ENCODE measurements around the gene ITGA1.

ITGA1 gene

DNA sequence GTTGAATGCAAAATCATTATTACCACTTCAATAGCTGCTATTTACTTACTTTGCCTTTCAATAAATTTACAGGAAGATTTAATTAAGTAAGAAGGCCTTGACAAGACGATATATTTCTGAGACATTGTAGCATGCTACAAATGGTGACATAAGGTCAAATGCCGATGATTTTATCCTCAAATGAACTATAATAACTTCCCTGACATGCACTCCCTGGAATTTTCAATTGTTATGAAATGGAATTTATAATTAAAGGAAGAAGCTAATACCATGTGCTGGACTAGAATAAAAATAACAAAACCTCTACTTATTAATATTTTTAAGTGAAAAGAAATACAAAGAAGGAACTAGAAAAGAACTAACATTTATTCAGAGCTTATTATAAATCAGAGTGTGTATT lies 30.2 kb upstream of the ITGA1 start:
- Histone ChIP-seq H3K27ac (ENCODE audit: low read length) (no peak overlapping the region), H3K36me3 (ENCODE audit: insufficient read depth, low read depth, low read length) (no peaks in the 10 kb centered on the region), H3K4me1 (ENCODE audit: insufficient read depth, low read length) (no peaks in the 10 kb centered on the region), H3K27me3 (ENCODE audit: insufficient read depth, low read length) (no peaks in the 10 kb centered on the region), H3K4me3 (ENCODE audit: low read length) (no peak overlapping the region), H3K9me3 (ENCODE audit: insufficient read depth, low read depth, low read length) (no peaks in the 10 kb centered on the region), H3K9ac (ENCODE audit: low read depth, low read length) (no peak overlapping the region)

DNA sequence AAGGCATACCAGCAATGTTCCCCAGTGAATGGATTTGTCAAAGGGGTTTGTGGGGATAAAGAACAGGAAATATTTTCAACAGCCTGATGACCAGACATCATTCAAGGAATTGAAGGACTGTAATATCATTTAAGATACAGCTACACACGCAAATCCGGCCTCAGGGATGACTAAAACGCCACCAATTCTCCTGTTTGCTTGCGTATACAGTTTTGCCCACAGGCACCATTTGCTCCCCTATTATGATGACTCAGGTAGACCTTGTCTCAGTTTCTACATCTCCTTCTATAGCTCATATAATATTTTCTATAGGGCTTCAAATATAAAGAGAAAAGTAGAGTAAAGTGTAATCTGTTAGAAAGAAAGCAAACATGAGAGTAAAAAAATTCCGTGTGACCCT lies 29.7 kb upstream of the ITGA1 start:
- no peak overlapping the region for H3K9ac ChIP-seq (ENCODE audit: low read depth, low read length)
- H3K27me3 ChIP-seq (ENCODE audit: insufficient read depth, low read length), result no peaks in the 10 kb centered on the region
- H3K27ac ChIP-seq (ENCODE audit: low read length), result no peak overlapping the region
- H3K36me3 ChIP-seq (ENCODE audit: insufficient read depth, low read depth, low read length), result no peaks in the 10 kb centered on the region
- no peaks in the 10 kb centered on the region for H3K9me3 ChIP-seq (ENCODE audit: insufficient read depth, low read depth, low read length)
- H3K4me3 ChIP-seq (ENCODE audit: low read length), result no peak overlapping the region
- H3K4me1 ChIP-seq (ENCODE audit: insufficient read depth, low read length), result no peaks in the 10 kb centered on the region

DNA sequence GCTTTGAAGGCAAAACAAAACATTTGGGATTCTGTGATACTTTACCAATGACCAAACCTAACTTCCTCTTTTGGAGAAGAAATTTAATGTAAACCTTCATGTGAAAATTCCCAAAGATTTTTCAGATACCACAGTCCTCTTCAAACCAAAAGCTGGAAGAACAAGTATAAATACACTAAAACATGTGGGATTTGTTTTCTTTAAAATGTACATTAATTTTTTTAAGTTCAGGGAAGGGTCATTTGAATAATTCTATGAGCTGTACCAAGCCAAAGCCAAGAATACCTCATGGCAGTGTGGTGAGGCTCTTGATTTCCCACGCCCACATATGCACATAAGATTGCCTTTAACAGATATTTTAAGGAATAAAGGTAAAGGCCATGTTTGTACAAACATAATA lies 28.4 kb upstream of the ITGA1 start:
- Histone ChIP-seq H3K4me3 (ENCODE audit: low read length) (no peak overlapping the region), H3K9ac (ENCODE audit: low read depth, low read length) (no peak overlapping the region), H3K27ac (ENCODE audit: low read length) (no peak overlapping the region), H3K36me3 (ENCODE audit: insufficient read depth, low read depth, low read length) (no peaks in the 10 kb centered on the region), H3K27me3 (ENCODE audit: insufficient read depth, low read length) (no peaks in the 10 kb centered on the region), H3K4me1 (ENCODE audit: insufficient read depth, low read length) (no peaks in the 10 kb centered on the region), H3K9me3 (ENCODE audit: insufficient read depth, low read depth, low read length) (no peaks in the 10 kb centered on the region)

DNA sequence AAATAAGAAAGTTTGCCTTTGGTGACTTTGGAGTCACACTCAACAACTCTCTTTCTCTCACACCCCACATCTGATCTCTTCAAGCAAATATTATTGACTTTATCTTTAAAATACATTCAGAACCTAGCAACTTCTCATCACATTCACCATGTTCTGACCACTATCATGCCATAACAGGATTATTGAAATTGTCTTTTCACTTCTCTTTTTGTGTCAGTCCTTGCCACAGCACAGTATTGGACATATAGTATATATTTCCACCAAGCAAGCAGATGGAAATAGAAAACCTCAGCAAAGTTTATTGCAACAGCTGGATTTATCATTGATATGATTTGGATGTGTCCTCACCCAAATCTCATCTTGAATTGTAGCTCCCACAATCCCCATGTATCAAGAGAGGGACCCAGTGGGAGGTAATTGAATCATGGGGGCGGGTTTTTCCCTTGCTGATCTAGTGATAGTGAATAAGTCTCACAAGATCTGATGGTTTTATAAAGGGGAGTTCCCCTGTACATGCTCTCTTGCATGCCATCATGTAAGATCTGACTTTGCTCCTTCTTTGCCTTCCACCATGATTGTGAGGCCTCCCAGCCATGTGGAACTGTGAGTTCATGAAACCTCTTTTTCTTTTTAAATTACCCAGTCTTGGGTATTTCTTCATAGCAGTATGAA lies 26.9 kb upstream of the ITGA1 start:
- Histone ChIP-seq H3K27me3 (ENCODE audit: insufficient read depth, low read length) (no peaks in the 10 kb centered on the region), H3K9me3 (ENCODE audit: insufficient read depth, low read depth, low read length) (no peaks in the 10 kb centered on the region), H3K36me3 (ENCODE audit: insufficient read depth, low read depth, low read length) (no peaks in the 10 kb centered on the region), H3K4me3 (ENCODE audit: low read length) (no peak overlapping the region), H3K4me1 (ENCODE audit: insufficient read depth, low read length) (no peaks in the 10 kb centered on the region), H3K9ac (ENCODE audit: low read depth, low read length) (no peak overlapping the region), H3K27ac (ENCODE audit: low read length) (no peak overlapping the region)

DNA sequence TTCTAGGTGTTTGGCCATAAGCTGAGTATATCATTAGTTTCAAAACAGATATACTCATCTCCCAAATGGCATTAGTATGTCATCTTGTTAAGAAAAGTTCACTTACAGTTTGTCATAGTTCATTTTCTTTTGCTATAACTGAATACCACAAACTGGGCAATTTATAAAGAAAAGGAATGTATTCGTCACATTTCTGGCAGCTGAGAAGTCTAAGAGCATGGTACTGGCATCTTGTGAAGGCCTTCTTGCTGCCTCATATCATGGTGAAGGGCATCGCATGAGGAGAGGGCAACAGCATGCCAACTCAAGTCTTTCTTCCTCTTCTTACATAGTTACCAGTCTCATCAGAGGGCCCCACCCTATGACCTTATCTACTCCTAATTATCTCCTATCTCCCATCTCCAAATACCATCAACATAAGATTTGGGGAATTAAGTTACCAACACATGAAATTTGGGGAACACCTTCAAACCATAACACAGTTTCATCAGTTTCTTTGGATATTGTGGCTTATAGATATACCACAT lies 20.4 kb upstream of the ITGA1 start:
- Histone ChIP-seq H3K4me1 (ENCODE audit: insufficient read depth, low read length) (no peaks in the 10 kb centered on the region), H3K9ac (ENCODE audit: low read depth, low read length) (no peak overlapping the region), H3K27ac (ENCODE audit: low read length) (no peak overlapping the region), H3K27me3 (ENCODE audit: insufficient read depth, low read length) (no peaks in the 10 kb centered on the region), H3K36me3 (ENCODE audit: insufficient read depth, low read depth, low read length) (no peaks in the 10 kb centered on the region), H3K4me3 (ENCODE audit: low read length) (no peak overlapping the region), H3K9me3 (ENCODE audit: insufficient read depth, low read depth, low read length) (no peaks in the 10 kb centered on the region)

DNA sequence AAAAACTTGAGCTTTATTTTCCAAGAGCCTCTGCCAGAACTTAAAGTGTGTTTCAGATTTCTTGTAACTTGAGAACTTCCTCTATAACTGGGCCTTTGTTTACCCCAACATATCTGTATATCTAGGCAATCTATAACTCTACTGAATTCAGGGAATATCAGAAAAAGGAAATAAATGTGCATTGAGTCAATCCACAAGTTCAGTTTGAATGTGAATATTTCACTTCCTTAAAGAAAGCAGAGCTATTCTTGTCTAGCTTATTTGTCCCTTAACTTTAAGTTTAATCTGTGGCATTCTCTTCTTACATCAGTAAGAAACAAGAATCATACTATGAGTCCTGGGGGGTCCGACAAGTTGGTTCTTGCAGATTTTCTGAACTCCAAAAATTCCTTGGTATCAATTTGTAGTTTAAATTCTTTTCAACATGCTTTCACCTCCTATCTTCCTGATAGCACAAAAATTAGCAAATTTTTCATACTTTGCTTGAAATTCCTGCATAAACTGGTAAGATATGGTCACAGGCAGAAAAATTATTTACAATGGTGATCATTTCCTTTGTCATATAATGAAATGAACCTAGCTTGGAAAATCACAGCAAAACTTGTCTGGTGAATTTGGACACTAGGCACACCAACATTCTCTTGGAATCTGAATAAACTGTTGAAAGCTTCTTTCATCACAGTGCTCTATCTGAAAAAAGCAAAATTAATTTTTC lies 19.8 kb upstream of the ITGA1 start:
- H3K9ac ChIP-seq (ENCODE audit: low read depth, low read length), result no peak overlapping the region
- no peaks in the 10 kb centered on the region for H3K4me1 ChIP-seq (ENCODE audit: insufficient read depth, low read length)
- H3K27ac ChIP-seq (ENCODE audit: low read length), result no peak overlapping the region
- no peak overlapping the region for H3K4me3 ChIP-seq (ENCODE audit: low read length)
- no peaks in the 10 kb centered on the region for H3K27me3 ChIP-seq (ENCODE audit: insufficient read depth, low read length)
- H3K9me3 ChIP-seq (ENCODE audit: insufficient read depth, low read depth, low read length), result no peaks in the 10 kb centered on the region
- H3K36me3 ChIP-seq (ENCODE audit: insufficient read depth, low read depth, low read length), result no peaks in the 10 kb centered on the region

DNA sequence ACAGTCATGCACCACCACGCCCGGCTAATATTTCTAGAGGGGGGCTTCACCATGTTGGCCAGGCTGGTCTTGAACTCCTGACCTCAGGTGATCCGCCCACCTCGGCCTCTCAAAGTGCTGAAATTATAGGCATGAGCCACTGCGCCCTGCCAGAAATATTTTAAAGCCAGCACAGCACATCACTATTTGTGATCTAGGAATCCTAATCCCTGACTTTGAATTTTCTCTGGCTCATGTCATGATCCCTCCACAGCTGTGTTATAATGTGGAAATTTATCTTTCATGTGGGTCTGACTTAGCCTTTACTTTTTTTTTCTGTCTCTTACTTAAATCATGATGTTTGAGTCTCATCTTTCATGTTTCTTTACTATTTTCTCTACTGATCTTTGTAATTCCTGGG lies 18.7 kb upstream of the ITGA1 start:
- H3K27ac ChIP-seq (ENCODE audit: low read length), result no peak overlapping the region
- H3K36me3 ChIP-seq (ENCODE audit: insufficient read depth, low read depth, low read length), result no peaks in the 10 kb centered on the region
- no peaks in the 10 kb centered on the region for H3K9me3 ChIP-seq (ENCODE audit: insufficient read depth, low read depth, low read length)
- peaks cover 5% of the 10 kb centered on the region; the same call in 1 of the 2 replicates for H3K4me1 ChIP-seq (ENCODE audit: insufficient read depth, low read length)
- H3K27me3 ChIP-seq (ENCODE audit: insufficient read depth, low read length), result no peaks in the 10 kb centered on the region
- no peak overlapping the region for H3K4me3 ChIP-seq (ENCODE audit: low read length)
- no peak overlapping the region for H3K9ac ChIP-seq (ENCODE audit: low read depth, low read length)

- Histone ChIP-seq H3K4me3 (ENCODE audit: low read length) (no peak overlapping the region), H3K36me3 (ENCODE audit: insufficient read depth, low read depth, low read length) (no peaks in the 10 kb centered on the region), H3K9me3 (ENCODE audit: insufficient read depth, low read depth, low read length) (no peaks in the 10 kb centered on the region), H3K27ac (ENCODE audit: low read length) (no peak overlapping the region), H3K4me1 (ENCODE audit: insufficient read depth, low read length) (peaks cover 6% of the 10 kb centered on the region; the same call in 1 of the 2 replicates), H3K9ac (ENCODE audit: low read depth, low read length) (no peak overlapping the region), H3K27me3 (ENCODE audit: insufficient read depth, low read length) (no peaks in the 10 kb centered on the region)
Measured at GRCh38 chr5:52770287-52770939, 17.3 kb upstream of the ITGA1 start.

GRCh38 chr5:52771343-52772039 lies 16.2 kb upstream of the ITGA1 start:
- no peaks in the 10 kb centered on the region for H3K36me3 ChIP-seq (ENCODE audit: insufficient read depth, low read depth, low read length)
- H3K4me3 ChIP-seq (ENCODE audit: low read length), result no peak overlapping the region
- no peaks in the 10 kb centered on the region for H3K9me3 ChIP-seq (ENCODE audit: insufficient read depth, low read depth, low read length)
- no peak overlapping the region for H3K27ac ChIP-seq (ENCODE audit: low read length)
- no peaks in the 10 kb centered on the region for H3K27me3 ChIP-seq (ENCODE audit: insufficient read depth, low read length)
- H3K9ac ChIP-seq (ENCODE audit: low read depth, low read length), result no peak overlapping the region
- peaks cover 6% of the 10 kb centered on the region; the same call in 1 of the 2 replicates for H3K4me1 ChIP-seq (ENCODE audit: insufficient read depth, low read length)

DNA sequence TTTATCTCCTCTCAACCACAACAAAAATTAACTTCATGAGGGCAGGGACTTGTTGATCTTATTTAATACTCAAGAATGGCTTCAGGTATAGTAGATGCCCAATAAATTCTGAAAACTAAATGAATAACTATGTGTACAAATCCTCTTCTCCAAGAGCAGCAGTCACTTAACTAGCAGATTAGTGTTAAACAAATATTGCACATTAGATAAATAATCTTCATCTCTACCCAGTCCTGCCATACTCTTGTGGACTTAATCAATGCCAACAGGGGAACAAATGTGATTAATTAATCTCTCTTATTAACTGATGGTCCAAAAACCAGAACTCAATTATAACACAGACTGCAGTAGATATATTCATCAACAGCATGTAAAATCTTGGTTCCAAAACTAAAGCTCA lies 15.0 kb upstream of the ITGA1 start:
- no peaks in the 10 kb centered on the region for H3K27me3 ChIP-seq (ENCODE audit: insufficient read depth, low read length)
- no peak overlapping the region for H3K27ac ChIP-seq (ENCODE audit: low read length)
- no peaks in the 10 kb centered on the region for H3K9me3 ChIP-seq (ENCODE audit: insufficient read depth, low read depth, low read length)
- H3K4me1 ChIP-seq (ENCODE audit: insufficient read depth, low read length), result peaks cover 6% of the 10 kb centered on the region; the same call in 1 of the 2 replicates
- no peak overlapping the region for H3K4me3 ChIP-seq (ENCODE audit: low read length)
- H3K36me3 ChIP-seq (ENCODE audit: insufficient read depth, low read depth, low read length), result no peaks in the 10 kb centered on the region
- H3K9ac ChIP-seq (ENCODE audit: low read depth, low read length), result no peak overlapping the region

DNA sequence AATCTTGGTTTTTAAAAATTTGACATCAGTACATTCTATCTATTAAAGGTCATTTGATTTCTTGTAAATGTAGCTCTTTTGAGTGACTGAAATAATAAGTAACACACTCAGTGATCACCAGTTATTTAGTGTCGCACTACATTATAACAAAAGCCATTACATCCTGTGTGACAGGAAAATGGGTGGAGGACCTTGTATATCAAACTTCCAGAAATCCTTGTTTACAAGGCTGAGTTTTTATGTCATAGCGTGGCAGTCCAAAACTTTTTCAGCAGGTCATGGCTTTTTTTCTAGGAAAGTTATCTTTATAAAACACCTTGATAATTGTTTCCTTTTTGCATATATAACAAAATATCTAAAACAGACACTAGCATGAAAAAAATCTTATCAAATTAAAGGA lies 14.4 kb upstream of the ITGA1 start:
- Histone ChIP-seq H3K27me3 (ENCODE audit: insufficient read depth, low read length) (no peaks in the 10 kb centered on the region), H3K4me3 (ENCODE audit: low read length) (no peak overlapping the region), H3K9ac (ENCODE audit: low read depth, low read length) (no peak overlapping the region), H3K4me1 (ENCODE audit: insufficient read depth, low read length) (peaks cover 6% of the 10 kb centered on the region; the same call in 1 of the 2 replicates), H3K27ac (ENCODE audit: low read length) (no peak overlapping the region), H3K9me3 (ENCODE audit: insufficient read depth, low read depth, low read length) (no peaks in the 10 kb centered on the region), H3K36me3 (ENCODE audit: insufficient read depth, low read depth, low read length) (no peaks in the 10 kb centered on the region)

All from iPS-20b (cell line).